Activated T-cell treated with anti-CD3 and anti-CD28 coated beads, Interleukin-2, amount 50 U/mL, for 72 hours (primary cell): ENCODE results near the gene DOCK11. TPM values are rescaled to one million over a fixed set of nuclear protein-coding genes. Genes with fewer than 3 reads are reported as not detected.

Source experiments
- ATAC-seq, 2 donors: fragments of 150-1000 bp; cut with Tn5 transposase; replicated peaks in 1 of 2; 2 replicates each; pipeline ENCODE4 v1.10.0; 2021; ENCODE audit warnings: moderate library complexity in 2 of 2, mild to moderate bottlenecking in 1 of 2
- DNase-seq, 2 donors: peaks; one replicate each; pipeline ENCODE4 v3.0.0; 2021 to 2022; ENCODE audit warnings: mixed read lengths in 1 of 2
- H3K27ac Mint-ChIP-seq: one replicate; pipeline ENCODE4 v1.8.0; 2022; ENCODE audit warnings: mild to moderate bottlenecking, moderate library complexity, mixed read lengths
- H3K27me3 Mint-ChIP-seq: one replicate; pipeline ENCODE4 v1.8.0; 2022; ENCODE audit warnings: low read depth, mixed read lengths
- H3K36me3 Mint-ChIP-seq, 2 donors: one replicate each; pipeline ENCODE4 v1.8.0; 2022; ENCODE audit warnings: mixed read lengths in 2 of 2, mild to moderate bottlenecking in 1 of 2; ENCODE audit not compliant: insufficient read depth in 2 of 2
- H3K4me1 Mint-ChIP-seq: one replicate; pipeline ENCODE4 v1.8.0; 2022; ENCODE audit warnings: low read depth, mixed read lengths
- H3K4me3 Mint-ChIP-seq, 2 donors: one replicate each; pipeline ENCODE4 v1.8.0; 2022; ENCODE audit warnings: mild to moderate bottlenecking in 2 of 2, mixed read lengths in 2 of 2, moderate library complexity in 2 of 2
- H3K9me3 Mint-ChIP-seq, 2 donors: one replicate each; pipeline ENCODE4 v1.8.0; 2022; ENCODE audit warnings: mixed read lengths in 2 of 2
- total RNA-seq, 2 donors: library from RNA; stranded (reverse); gene quantifications; one replicate each; pipeline ENCODE4 v1.2.3, GENCODE V29; 2022

The DOCK11 gene
- total RNA-seq, 2 donors from 2014 or later = 65.2 to 71.0 TPM

DNA sequence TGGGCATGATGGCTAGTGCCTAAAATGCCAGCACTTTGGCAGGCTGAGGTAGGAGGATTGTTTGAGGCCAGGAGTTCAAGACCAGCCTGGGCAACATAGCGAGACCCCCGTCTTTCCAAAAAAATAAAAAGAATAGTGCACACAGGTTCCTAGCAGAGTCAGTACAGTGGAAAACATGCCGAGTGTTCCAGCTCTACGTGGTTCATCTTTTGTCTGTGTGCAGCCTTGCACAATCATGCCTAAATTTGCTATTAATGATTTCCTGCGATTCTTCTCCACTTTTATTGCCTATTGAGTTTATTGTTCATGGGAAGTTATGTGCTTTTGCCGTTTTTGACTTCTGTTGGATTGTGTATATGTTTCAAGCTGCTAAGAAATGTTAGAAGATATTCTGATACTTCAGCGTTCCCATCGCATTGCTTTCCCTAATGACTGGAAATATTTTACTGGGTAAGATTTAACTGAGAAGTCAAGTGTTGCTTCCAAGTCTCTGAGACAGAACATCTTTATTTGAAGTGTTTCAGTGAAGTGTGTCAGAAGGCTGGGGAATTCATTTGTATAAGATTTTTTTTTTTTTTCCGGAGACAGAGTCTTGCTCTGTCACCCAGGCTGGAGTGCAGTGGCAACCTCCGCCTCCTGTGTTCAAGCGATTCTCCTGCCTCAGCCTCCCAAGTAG lies 11.3 kb downstream of the DOCK11 start:
- DNase-seq = no peak
- H3K27ac Mint-ChIP-seq = no peak overlapping the region
- peaks cover 72% of the 10 kb centered on the region for H3K4me1 Mint-ChIP-seq
- no peak for ATAC-seq
- no peaks in the 10 kb centered on the region for H3K27me3 Mint-ChIP-seq
- peaks cover 0 to 3% of the 10 kb centered on the region in 2 donors for H3K9me3 Mint-ChIP-seq
- no peak overlapping the region for H3K4me3 Mint-ChIP-seq
- H3K36me3 Mint-ChIP-seq = peaks cover 2 to 4% of the 10 kb centered on the region in 2 donors

DNA sequence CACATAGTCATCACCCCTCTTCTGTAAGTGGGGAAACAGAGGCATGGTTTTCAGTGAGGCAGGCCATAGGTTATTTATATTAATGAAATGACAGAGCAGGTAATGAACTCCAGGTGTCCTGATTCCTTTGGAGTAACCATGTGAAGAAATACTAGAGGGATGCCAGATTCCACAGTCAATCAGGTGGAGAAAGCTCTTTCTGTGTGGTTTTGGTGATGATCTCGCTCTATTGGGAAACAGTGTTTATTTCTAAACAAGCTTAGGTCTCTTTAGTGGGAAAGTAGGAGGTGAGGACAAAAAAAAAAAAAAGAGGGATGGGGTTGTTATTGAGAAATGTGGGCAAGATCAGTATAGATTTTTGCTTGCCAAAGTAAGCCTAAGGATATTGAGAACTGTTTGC lies 12.2 kb downstream of the DOCK11 start:
- DNase-seq (no peak), ATAC-seq (no peak)
- H3K27me3 Mint-ChIP-seq = no peaks in the 10 kb centered on the region
- H3K4me3 Mint-ChIP-seq = no peak overlapping the region
- H3K36me3 Mint-ChIP-seq = peaks cover 2 to 4% of the 10 kb centered on the region in 2 donors
- peaks cover 69% of the 10 kb centered on the region for H3K4me1 Mint-ChIP-seq
- peaks cover 0 to 3% of the 10 kb centered on the region in 2 donors for H3K9me3 Mint-ChIP-seq
- H3K27ac Mint-ChIP-seq = no peak overlapping the region

DNA sequence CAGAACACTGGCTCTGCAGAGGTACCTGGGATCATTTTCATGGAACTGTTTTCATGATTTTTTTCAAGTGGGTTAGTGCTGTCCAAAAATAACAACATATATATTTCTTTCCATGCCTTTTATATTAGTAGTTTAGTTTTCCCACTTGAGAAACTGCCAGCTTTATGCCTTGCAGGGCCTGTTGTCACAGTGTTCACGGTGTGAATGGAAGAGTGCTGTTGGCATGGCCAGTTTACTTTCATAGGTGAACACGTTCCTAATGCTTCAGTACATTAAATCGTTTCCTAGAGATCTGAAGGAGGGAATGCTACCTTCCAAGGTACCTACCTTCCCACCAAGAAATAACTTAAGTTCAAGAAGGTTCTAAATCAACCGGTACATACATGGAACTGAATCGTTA lies 12.6 kb downstream of the DOCK11 start:
- Mint-ChIP-seq H3K27ac (no peak overlapping the region), H3K4me1 (peaks cover 69% of the 10 kb centered on the region), H3K36me3 (peaks cover 2 to 6% of the 10 kb centered on the region in 2 donors), H3K4me3 (no peak overlapping the region), H3K9me3 (peaks cover 0 to 3% of the 10 kb centered on the region in 2 donors), H3K27me3 (no peaks in the 10 kb centered on the region)
- no peak for ATAC-seq
- DNase-seq = no peak

DNA sequence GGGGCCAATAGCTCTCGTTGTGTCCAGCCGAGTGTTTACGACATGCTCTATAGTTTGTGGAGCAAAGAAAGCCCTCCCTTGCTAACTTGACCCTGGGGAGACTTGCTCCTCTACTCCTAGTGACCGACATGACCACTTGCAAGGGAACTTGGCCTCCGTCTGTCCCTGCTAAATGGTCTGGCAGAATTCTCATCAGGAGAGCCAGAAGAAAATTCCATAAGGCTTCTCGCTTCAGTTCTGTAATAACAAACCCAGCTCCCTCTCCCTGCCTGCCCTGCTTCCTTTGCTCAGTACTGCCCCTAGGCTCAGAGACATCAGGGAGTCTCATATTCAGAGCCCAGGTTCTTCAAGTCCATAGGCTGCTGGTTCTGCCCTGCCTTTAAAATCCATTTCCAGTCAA lies 13.0 kb downstream of the DOCK11 start:
- peaks cover 65% of the 10 kb centered on the region for H3K4me1 Mint-ChIP-seq
- H3K4me3 Mint-ChIP-seq = no peak overlapping the region
- no peak overlapping the region for H3K27ac Mint-ChIP-seq
- DNase-seq = no peak
- peaks cover 0 to 8% of the 10 kb centered on the region in 2 donors for H3K36me3 Mint-ChIP-seq
- no peak for ATAC-seq
- H3K27me3 Mint-ChIP-seq = no peaks in the 10 kb centered on the region
- peaks cover 0 to 2% of the 10 kb centered on the region in 2 donors for H3K9me3 Mint-ChIP-seq

DNA sequence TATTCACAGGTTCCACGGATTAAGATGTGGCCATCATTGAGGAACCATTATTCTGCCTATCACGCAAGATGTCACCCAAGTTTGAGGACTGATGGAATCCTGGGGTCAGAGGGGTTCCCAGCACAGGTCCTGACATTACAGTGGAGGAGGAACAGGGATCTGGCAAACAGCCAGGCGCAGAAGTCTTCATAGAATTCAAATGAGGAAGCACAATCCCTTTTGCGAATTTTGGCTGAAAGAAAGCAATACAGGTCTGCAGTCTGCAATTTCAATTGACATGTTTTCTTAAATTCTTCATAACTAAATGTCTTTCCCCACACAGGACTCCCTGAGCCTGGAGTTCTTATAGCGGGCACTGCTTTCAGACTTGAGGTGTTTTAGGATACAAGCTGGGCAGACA lies 14.5 kb downstream of the DOCK11 start:
- Mint-ChIP-seq H3K4me1 (peaks cover 59% of the 10 kb centered on the region), H3K36me3 (peaks cover 1 to 11% of the 10 kb centered on the region in 2 donors), H3K4me3 (no peak overlapping the region), H3K27ac (peak overlapping the region; percentile 89), H3K27me3 (no peaks in the 10 kb centered on the region), H3K9me3 (peaks cover 0 to 2% of the 10 kb centered on the region in 2 donors)
- ATAC-seq (no peak), DNase-seq (no peak)

DNA sequence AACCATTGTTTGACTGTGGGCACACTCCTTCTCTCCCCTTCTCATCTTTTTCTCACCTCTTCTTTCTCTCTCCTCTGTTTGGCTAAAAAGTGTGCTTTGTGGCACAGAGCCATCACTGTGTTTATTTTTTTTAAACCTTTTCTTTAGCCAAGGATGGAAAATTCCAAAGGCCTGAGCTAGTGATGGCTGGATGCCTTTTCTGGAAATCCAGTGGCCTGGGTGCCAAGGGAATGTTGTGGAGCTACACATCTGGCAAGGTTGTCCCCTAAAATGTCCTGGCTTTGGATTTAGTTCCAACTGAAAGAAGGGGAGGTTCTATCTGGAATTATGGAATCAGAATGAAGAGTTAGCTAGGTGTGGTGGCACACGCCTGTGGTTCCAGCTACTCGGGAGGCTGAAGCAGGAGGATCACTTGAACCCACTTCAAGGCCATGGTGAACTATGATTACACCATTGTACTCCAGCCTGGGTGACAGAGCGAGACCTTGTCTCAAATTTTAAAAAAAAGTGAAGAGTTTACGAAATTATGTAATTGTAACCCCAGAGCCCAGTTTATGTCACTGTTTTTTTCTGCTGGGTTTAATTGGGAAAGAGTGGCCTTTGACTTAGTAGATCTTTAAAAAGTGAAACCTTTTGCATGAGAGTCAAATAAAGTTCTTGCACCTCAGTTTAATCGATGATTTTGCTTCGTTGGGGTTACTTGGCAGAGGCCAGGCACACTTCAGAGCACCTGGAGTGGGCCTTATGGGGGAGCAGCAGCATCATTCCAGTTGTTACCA lies 17.7 kb downstream of the DOCK11 start:
- Mint-ChIP-seq H3K4me3 (no peak overlapping the region), H3K36me3 (peaks cover 1 to 11% of the 10 kb centered on the region in 2 donors), H3K27me3 (no peaks in the 10 kb centered on the region), H3K9me3 (peaks cover 0 to 2% of the 10 kb centered on the region in 2 donors), H3K4me1 (peaks cover 50% of the 10 kb centered on the region), H3K27ac (no peak overlapping the region)
- DNase-seq (no peak), ATAC-seq (no peak)

DNA sequence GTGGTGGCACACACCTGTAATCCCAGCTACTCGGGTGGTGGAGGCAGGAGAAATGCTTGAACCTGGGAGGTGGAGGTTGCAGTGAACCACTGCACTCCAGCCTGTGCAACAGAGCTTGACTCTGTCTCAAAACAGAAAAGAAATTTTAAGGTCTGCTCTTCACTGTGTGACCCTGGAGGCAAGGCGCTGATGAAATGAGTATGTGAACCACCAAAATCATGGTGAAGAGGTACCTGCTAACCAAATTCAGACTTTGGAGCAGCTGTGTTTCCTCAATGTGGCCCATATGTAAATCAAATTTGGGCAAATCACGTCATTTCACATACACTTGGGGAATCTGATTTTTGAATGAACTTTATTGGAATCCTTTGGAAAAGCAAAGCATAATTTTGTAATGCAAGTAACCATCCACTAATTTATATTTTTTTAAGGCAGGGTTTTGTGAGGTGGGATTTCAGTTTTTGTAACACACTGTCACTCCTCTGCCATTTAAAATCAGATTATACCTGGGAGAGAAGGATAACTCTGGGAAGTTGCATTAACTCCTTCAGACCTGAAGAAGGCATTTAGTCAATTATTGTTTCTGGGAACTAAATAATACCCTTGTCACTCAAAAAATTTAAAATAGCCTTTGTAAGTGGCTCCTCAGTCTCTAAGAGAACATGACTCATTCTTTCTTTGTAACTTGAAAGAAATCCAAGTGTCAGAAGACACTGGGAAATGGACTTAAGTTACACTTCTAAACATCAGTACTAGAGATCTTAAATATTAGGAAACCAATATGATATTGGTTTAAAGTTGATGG lies 24.0 kb downstream of the DOCK11 start:
- H3K9me3 Mint-ChIP-seq = peaks cover 0 to 1% of the 10 kb centered on the region in 2 donors
- ATAC-seq = peak; percentile 27 to 44
- H3K27me3 Mint-ChIP-seq = no peaks in the 10 kb centered on the region
- H3K36me3 Mint-ChIP-seq = peaks cover 2 to 4% of the 10 kb centered on the region in 2 donors
- no peak for DNase-seq
- H3K4me3 Mint-ChIP-seq = peak overlapping the region in 1 of 2 donors; percentile 61
- H3K27ac Mint-ChIP-seq = peak overlapping the region; percentile 57
- H3K4me1 Mint-ChIP-seq = peaks cover 63% of the 10 kb centered on the region

DNA sequence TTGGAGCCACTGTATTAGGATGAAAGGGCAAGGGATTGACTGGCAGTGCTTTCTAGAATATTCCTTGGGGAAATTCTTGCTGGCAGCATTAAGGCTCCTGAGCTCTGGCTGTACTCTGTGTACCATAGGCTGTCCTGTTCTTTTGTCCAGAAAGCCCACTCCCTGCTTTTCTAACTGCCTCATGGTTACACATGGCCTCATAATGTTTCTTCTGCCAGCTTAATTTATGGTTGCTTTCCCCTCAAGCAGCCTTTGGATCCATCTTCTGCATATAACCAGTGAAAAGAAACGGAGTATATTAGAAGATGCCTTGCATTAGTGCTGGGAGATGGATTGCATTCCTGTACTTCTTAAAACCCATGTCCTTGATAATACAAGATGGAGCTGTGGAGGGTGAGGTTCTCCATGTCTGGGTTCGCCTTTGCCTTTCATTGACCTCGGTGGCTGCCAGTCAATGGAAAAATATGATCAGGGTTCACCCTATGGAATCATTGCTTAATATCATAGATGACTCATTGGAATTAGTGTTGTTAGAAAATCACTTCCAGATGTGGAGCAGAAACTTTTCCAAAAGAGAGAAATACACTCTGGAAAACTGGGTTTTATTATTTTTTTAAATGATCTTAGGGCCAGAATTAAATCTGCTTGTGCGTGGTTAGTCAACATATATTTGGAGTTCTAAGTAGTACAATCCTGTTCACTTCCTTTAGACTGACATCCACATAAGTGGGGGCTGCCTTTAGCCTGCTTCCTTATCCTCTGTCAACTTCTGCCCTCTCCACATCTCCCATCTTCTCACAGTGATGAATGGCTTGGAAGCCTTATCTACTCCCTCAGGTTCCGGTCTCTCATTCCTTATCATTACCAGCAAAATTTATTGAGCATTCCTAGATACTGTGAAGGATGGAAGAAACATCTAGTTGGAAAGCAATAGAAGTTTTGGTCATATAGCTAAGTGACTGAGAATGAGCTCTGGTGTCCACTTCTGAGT lies 24.9 kb downstream of the DOCK11 start:
- H3K36me3 Mint-ChIP-seq = peaks cover 2 to 3% of the 10 kb centered on the region in 2 donors
- peak overlapping the region; percentile 74 for H3K27ac Mint-ChIP-seq
- no peaks in the 10 kb centered on the region for H3K27me3 Mint-ChIP-seq
- H3K9me3 Mint-ChIP-seq = peaks cover 0 to 1% of the 10 kb centered on the region in 2 donors
- ATAC-seq = no peak
- DNase-seq = no peak
- peaks cover 66% of the 10 kb centered on the region for H3K4me1 Mint-ChIP-seq
- H3K4me3 Mint-ChIP-seq = peak overlapping the region in 1 of 2 donors; percentile 61

DNA sequence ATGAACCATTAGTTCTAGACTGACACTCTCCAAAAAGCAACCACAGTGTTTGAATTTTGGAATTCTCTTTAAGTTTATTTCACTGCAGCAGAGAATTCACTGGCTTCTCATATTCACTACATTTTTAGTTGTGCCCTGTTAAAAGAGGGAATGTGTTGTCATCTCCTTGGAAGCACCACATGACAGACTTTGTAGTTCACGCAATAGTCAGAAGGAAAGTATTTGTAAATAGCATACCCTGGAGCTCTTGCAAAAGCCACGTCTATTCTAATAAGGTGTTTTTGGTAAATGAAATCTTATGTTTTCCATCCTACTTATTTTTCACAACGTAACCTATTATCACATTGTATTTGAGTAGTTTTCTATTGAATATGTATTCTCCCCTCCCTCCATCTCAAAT lies 25.8 kb downstream of the DOCK11 start:
- Mint-ChIP-seq H3K4me1 (peaks cover 73% of the 10 kb centered on the region), H3K4me3 (peak overlapping the region in 1 of 2 donors; percentile 29)

DNA sequence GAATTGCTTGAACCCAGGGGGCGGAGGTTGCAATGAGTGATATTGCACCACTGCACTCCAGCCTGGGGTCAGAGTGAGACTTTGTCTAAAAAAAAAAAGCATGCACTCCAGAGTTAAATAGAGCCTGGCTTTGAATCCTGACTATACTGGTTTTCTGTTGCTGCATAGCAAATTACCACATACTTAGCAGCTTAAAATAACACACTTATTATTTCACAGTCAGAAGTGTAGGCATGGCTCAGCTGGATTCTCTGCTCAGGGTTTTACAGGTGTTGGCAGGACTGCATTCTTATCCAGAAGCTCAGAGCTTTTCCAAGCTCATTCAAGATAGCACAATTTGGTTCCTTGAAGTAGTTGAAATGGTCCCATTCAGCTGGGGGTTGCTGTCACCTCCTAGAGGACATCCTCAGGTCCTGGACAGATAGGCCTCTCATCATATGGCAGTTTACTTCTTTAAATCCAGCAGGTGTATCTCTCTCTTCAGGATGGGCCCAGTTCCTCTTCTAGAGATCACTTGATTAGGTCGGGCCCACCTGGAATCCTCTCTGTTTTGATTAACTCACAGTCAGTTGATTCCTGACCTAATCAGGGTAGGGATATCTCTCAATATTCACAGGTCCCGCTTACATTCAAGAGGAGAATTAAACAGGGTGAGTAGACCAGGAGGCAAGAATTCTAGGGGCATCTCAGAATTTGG lies 26.8 kb downstream of the DOCK11 start:
- Mint-ChIP-seq H3K27ac (peak overlapping the region; percentile 33), H3K4me3 (peak overlapping the region in 1 of 2 donors; percentile 93), H3K27me3 (no peaks in the 10 kb centered on the region), H3K36me3 (peaks cover 2 to 3% of the 10 kb centered on the region in 2 donors), H3K9me3 (peaks cover 0 to 1% of the 10 kb centered on the region in 2 donors), H3K4me1 (peaks cover 75% of the 10 kb centered on the region)
- DNase-seq (no peak), ATAC-seq (no peak)

More for the DNA sequence above, 25.8 kb downstream of the DOCK11 start:
- DNase-seq (no peak), ATAC-seq (no peak)
- H3K36me3 Mint-ChIP-seq = peaks cover 2 to 3% of the 10 kb centered on the region in 2 donors
- H3K27ac Mint-ChIP-seq = peak overlapping the region; percentile 86
- H3K27me3 Mint-ChIP-seq = no peaks in the 10 kb centered on the region
- peaks cover 0 to 1% of the 10 kb centered on the region in 2 donors for H3K9me3 Mint-ChIP-seq

DNA sequence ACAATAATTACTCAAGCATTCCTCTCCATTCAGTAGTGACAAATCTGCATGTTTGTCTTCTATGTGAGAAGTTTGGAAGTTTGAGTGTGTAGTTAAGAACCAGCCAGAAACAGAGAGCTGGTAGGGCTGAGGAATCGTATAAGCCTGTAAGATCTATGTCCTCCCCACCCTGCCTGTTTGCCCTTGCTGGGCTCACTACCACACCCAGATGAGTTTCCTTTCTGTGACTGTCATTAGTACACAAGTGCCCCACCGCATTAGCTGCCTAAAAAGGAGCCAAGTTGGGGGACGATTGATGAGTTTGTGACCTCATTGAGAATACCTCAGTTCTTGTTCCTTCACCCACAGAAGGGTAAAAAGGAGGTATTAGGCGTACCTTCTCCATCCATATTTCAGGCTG lies 28.3 kb downstream of the DOCK11 start:
- peak in 1 of 2 donors; percentile 21 for DNase-seq

More for the DNA sequence above, 28.3 kb downstream of the DOCK11 start:
- Mint-ChIP-seq H3K27me3 (no peaks in the 10 kb centered on the region), H3K9me3 (peaks cover 0 to 1% of the 10 kb centered on the region in 2 donors), H3K27ac (peak overlapping the region; percentile 97), H3K4me1 (peaks cover 78% of the 10 kb centered on the region), H3K4me3 (peak overlapping the region; percentile 71 to 93), H3K36me3 (peaks cover 2 to 3% of the 10 kb centered on the region in 2 donors)
- ATAC-seq = peak; percentile 43 to 56
